ENCODE data around the gene SAMD10.

GRCh38 chr20:63947638-63948456 is 31.6 kb downstream of the SAMD10 start:
- no peak for TF ChIP-seq CTCF (IDR thresholded peaks at IDR 0.05)
- TF ChIP-seq EP300 (IDR thresholded peaks at IDR 0.05; ENCODE audit: low read depth), result no peak

Measured in transverse colon (tissue), 3 donors.